Stimulated activated CD4-positive, alpha-beta T cell treated with anti-CD3 and anti-CD28 coated beads, Interleukin-12 subunit alpha, Interleukin-12 subunit beta, amount 100 ng/mL, for 48 hours (primary cell): ENCODE data around the gene MTUS2.

ENCODE experiments used
- DNase-seq, 3 donors: peaks; one replicate each; pipeline ENCODE4 v3.0.0-alpha.2; 2020; ENCODE audit warnings: low read depth in 2 of 3, low spot score in 1 of 3

Gene MTUS2

GRCh38 chr13:29103065-29103800, 283.1 kb downstream of the MTUS2 start:
- no peak for DNase-seq

GRCh38 chr13:29104461-29104860, 284.3 kb downstream of the MTUS2 start:
- DNase-seq: no peak

- DNase-seq: no peak
These were observed 285.6 kb downstream of the MTUS2 start for GRCh38 chr13:29105779-29106178.

DNA sequence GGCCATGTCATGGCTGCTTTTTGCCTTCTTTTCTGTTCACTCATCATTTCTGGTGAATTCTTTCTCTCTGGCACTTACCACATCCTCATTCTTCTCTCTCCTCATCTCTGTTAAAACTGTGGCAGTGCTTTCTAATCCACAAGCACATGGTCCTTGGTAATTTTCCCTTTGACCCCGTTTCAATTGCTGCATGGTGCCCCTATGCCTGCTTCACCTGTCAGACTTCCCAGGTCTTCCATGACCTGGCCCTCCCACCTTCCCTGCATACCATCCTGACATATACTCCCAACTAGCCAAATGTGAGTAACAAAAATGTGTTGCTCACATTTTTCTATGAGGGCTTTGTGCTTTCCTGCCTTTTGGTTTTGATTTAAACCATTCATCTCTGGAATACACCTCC, 286.5 kb downstream of the MTUS2 start:
- no peak for DNase-seq

DNA sequence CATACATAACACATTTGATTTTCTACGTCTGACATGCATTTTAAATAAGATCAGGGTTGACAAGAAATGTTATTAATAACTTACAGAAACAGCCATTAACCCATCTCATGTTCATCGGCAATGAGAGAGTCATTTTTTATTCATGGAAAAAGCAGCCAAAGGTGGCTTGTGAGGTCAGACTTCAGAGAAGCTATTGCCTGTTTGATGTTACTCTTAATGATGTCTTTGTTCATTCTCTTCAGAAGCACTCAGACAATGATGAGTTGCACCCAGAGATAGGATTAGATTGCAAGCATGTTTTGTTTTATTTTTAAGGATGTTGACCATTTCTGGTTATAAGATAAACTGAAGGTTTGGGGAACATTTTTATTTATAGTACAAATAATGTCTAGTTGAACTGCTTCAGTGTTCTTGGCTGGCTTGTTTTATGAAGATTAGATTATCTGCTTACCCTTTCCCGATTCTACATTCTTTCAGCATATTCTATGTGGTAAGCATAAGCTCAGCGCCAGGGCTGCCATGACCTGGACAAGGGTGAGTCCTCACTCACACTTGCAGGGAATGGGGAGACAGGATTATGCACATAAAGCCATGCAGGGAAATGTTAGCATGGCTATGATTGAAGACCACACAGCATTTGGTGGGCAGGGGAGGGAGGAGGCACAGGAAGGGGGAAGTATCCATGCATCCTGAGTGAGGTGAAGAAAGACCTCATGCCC, 288.1 kb downstream of the MTUS2 start:
- no peak for DNase-seq

DNA sequence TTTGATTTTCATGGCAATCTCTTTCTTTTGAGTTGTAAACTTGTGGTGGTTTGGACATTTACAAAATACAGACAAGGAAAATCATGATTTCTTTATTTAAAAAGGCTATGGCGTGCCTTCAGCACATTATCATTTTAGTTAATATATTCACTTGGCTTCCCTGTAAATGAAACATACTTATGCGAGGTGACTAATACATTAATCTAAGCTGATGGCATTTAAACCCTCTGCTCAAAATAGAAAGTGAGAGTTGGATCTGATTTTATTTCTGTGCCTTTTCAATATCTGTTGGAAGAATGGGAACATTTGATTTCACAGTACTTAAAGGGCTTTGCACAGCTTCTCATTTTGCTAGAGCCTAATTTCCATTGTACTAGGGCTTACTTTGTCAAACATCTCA, 289.8 kb downstream of the MTUS2 start:
- DNase-seq: no peak

DNA sequence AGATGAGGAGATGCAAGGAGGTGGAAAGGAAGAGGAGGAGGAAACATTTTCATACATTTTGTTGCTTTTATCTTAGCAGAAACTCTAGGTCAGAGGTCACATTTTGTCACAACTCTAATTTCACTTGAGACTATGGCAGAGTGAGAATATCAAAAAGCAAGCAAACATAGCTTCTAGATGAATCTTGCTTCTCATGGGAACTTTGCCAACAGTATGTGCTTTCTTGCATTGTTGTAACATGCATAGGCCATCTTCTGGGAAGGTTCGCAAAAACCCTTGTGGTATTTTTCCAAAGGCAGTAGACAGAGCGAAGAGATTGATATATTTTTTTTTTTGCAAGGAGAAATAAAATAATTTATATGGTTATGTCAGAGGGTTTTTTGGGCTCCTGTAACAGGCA, 291.3 kb downstream of the MTUS2 start:
- no peak for DNase-seq

DNA sequence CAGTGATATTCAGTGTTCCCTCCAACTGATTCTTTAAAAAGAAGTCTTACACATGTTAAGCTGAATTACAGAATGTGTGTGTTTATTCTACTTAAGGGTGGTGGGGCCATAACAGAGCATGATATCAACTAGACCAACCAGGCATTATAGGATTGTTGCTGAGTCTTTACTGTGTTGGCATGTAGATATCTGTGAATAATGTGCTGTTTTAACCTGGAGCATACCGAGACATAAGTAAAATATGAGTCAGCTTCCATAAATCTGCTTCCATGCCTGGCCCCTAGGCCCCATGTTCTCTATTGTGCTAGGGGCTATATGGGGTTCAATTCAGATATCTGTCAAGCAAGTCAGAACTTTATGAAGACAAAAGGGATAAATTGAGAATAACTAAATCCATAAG, 295.7 kb downstream of the MTUS2 start:
- DNase-seq: no peak

DNA sequence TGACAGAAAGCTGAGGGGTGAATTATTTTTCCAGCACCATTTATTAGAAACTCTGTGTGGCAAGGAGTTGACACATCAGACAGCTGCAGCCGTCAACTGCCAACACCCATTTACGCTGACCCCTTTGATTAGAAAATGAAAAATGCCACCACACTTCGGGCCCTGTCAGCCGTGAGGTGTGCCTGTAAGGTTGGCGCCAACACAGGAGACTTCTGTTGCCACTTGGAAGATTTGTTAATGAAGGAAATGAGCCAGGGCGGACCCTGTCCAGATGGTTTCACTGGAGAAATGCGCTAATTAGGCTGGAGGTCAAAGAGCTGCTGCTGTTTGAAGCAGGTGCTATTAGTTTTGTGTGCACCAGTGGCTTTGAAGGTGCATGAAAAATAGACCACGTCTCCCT, 297.5 kb downstream of the MTUS2 start:
- DNase-seq: no peak

- no peak for DNase-seq
These were observed 298.3 kb downstream of the MTUS2 start for GRCh38 chr13:29118471-29118870.

DNA sequence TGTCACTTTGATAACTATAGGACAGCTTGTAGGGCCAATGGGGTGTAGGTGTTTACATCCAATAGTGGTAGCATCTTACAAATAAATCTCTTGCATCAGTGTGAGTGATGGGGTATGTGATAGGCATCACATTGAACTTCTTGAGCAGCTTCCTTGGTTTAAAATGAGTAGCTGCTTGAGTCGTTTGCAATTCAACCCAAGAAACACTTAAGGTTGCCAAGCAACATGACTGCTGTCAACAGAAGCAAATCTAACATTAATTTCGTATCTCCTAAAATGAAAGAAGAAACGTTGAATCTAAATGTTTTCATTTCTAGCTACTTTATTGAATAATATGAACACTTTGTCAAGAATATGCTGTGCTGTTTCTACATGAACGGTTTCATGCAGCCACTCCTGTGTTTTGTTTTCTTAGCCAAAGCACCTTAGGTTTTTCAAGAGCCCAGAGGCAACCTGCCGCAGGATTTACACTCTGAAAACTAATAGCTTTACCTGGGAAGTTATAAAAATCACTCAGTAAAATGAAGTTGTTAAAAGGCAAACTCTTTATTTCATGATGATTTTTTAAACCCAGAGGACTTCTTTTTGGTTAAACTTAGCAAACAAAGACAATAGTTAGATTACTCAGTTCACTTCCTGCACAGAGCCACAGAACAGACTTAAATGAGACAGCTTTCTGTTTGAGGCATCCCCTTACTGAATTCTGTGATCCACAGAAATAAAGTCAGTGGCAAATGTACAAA, 305.2 kb downstream of the MTUS2 start:
- DNase-seq: no peak

- DNase-seq: no peak
These were observed 305.8 kb downstream of the MTUS2 start for GRCh38 chr13:29125934-29126424.

DNA sequence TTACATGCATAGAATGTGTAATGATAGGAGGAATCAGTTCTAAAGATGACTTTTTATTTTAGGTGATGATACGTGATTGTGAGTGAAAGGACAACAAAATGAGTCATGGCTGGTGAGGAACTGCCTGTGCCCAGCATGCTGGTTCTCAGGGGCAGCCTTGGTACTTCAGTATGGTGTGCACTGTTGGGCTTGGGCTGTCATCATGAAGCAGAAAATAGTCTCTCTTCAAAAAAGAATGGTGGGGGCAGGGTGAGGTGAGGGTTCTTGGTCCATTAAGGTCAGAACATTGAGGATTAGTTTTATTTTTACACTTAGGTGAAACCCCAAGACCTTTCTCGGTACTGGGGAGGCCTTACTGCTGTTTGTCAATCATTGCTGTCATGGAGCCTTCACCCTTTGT, 309.5 kb downstream of the MTUS2 start:
- DNase-seq: no peak

DNA sequence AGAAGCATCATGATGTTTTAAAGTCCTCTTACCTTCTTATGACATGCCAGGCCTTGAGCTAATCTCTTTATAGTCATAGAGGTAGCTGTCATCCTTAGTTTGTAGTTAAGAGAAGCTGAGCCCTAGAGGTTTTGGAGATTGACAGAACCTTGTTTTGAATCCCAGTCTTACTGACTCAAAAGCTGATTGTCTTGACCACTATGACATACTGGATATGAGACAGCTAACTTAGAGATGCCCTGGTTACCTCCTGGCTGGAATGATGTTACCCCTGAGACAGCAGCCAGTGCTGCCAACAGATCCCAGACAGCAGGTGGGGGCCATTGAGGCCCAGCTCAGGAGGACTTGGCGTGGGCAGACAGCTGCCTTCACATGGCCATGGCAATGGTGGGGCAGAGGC, 311.0 kb downstream of the MTUS2 start:
- no peak for DNase-seq

DNA sequence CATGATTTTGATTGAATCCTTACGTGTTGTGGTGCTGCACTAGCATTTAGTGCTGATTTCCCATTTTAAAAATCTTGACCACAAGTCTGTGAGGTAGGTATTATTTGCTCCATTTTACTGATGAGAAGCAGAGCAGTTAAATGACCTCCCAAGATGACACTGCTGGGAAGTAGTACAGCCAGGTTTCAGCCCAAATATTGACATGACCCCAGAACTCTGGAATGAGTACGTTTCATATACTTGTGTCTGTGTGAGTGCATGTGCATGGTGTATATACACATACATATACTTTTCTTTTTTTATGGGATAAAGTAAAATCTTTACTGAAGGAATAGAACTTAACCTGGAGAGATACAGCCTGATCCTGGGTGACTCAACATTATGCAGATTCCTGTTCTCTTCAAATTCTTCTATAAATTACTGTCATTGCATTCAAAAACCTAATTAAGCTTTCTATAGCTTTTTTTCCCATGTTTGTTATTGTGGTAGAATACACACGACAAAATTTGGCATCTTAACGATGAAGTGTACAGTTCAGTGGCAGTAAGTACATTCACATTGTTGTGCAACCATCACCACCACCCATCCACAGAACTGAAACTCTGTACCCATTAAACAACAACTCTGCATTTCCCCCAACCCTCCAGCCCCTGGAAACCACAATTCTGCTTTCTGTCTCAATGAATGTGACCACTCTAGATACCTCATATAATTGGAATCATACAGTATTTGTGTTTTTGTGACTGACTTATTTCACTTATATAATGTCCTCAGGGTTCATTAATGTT, 311.9 kb downstream of the MTUS2 start:
- no peak for DNase-seq

GRCh38 chr13:29136341-29136740, 316.2 kb downstream of the MTUS2 start:
- no peak for DNase-seq

DNA sequence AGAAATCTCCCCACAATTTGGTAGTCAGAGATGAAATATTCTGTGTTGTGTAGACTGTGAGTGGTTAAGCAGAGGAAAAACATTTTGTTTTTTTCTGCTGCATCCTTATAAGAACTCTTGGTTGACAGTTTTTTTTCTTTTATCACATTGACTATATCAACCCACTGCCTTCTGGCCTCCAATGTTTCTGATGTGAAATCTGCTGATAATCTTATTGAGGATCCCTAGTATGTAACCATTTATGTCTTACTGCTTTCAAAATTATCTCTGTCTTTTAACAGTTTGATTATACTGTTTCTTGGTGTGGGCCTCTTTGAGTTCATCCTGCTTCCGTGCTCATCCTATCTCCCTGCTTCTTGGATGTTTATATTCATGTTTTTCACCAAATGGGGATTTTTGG, 316.9 kb downstream of the MTUS2 start:
- DNase-seq: no peak

DNA sequence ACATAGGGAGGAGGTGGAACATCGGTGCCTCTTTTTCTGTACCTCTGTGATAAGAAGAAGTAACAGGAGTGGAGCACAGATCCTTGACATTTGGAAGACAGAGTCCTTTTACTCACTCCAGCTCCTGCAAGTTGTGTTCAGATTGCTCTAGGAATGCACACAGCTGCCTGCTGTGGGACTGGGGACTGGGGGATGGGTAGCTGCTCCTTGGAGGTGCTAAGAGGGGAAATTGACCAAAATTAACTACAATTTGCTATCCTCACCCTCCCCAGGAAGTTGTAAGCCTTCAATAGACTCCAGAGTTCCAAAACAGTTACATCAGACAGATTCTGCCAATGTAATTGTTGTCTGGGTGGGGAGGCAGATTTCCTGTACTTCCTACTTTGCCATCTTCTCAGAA, 317.9 kb downstream of the MTUS2 start:
- no peak for DNase-seq

DNA sequence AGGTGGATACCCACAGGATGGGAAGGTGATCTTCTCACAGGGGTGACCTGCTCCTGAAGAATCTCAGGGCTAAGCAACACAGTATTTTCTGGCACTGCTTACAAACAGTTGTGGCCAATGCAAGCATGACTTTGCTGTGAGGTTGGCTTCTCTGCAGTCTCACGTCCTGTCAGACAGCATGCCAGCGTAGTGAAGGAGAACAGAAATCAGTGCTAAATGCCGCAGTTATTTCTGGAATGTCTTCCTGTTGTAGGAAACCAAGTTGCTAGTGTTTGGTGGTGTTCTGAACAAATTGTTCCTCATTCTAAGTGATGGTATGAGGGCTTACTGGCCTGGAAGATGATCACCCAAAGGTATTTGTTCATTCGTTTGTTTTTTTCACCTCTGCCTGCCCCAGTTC, 320.1 kb downstream of the MTUS2 start:
- DNase-seq: no peak

DNA sequence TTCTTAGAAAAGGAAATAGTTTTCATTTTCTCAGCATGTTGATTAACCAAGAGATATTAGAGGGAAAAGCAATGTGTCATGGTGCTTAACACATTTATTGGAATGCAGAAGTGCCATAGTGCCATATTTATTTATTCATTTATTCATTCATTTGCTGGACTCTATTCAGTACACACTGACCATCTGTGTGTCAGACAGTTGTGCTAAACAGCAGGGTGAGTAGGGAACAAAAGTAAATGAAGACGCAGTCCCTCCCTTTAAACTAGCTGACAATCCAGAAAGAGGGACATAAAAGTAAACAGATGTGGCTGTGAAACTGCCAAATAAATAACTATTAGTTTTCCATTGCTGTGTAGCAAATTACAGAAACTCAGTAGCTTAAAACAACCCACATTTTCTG, 323.7 kb downstream of the MTUS2 start:
- no peak for DNase-seq

DNA sequence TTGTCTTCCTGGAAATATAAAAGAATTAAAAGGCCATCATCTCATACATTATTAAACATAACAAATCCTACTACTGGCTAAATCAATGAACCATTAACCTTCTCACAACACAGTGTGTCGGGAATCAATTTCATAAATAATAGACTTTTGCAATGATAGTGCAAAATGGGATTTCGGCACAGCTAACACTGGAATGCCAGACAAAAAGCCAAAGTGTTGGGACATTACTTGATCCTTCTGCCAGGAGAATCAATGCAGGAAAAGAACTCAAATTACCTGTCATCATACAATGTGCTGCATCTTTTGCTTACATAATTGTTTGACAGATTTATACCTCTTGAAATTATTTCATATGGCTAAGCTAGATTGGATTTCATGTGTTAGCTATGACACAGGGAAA, 334.3 kb downstream of the MTUS2 start:
- no peak for DNase-seq
